HFF-Myc (cell line): ENCODE measurements around the gene DCAF11.

Experiments used
- DNase-seq: peaks from one replicate; pipeline ENCODE4 v3.0.0-alpha.2; 2011; ENCODE audit warnings: low read depth; ENCODE audit errors: extremely low read depth
- H3K4me3 ChIP-seq: replicated peaks from 2 replicates; pipeline ENCODE4 v1.5.1; 2011; ENCODE audit warnings: low read depth, mild to moderate bottlenecking, control low read depth, low read length
- CTCF ChIP-seq: IDR thresholded peaks from 2 replicates; pipeline ENCODE4 v1.5.1; 2012; ENCODE audit warnings: mild to moderate bottlenecking, low read depth, low read length, control low read depth; ENCODE audit errors: missing control alignments

The DCAF11 gene

GRCh38 chr14:24096545-24097181 is 17.9 kb upstream of the DCAF11 start:
- H3K4me3 ChIP-seq = no peak overlapping the region
- no peak for TF ChIP-seq CTCF

GRCh38 chr14:24098229-24098926 is 16.2 kb upstream of the DCAF11 start:
- TF ChIP-seq CTCF = no peak
- no peak overlapping the region for H3K4me3 ChIP-seq
- no peak for DNase-seq

More at GRCh38 chr14:24096545-24097181, 17.9 kb upstream of the DCAF11 start:
- no peak for DNase-seq

- no peak overlapping the region for H3K4me3 ChIP-seq
- TF ChIP-seq CTCF = no peak
- no peak for DNase-seq
Observed at GRCh38 chr14:24098927-24099813, 15.4 kb upstream of the DCAF11 start.

- TF ChIP-seq CTCF = no peak
- no peak overlapping the region for H3K4me3 ChIP-seq
- no peak for DNase-seq
Observed at GRCh38 chr14:24100197-24100981, 14.2 kb upstream of the DCAF11 start.

GRCh38 chr14:24100982-24101494 is 13.5 kb upstream of the DCAF11 start:
- no peak for DNase-seq
- TF ChIP-seq CTCF = no peak
- no peak overlapping the region for H3K4me3 ChIP-seq
